Kidney glomerular epithelial cell (primary cell): ENCODE data around the gene C1orf50.
"Not testable (repeated sequence)": the region's sequence is repeated elsewhere in the genome, so short reads cannot be mapped to it uniquely, and the experiment has no call there.

Experiments
- DNase-seq: peaks from one replicate; lab custom pipeline; 2025; lab: John Stamatoyannopoulos, UW

C1orf50 gene

GRCh38 chr1:42739753-42740700, 27.0 kb upstream of the C1orf50 start, which contains the start of gene CLDN19:
Gene CLDN19 (minus strand): TSS chr1:42740236. CDS start chr1:42740063, 173 bp downstream.
- DNase-seq = no peak

- DNase-seq = no peak
Observed at GRCh38 chr1:42740851-42741580, 26.0 kb upstream of the C1orf50 start.

GRCh38 chr1:42741706-42742105, 25.3 kb upstream of the C1orf50 start:
- no peak for DNase-seq

- DNase-seq = no peak
Observed at GRCh38 chr1:42742141-42742540, 24.9 kb upstream of the C1orf50 start.

- DNase-seq = no peak
Observed at GRCh38 chr1:42742617-42743316, 24.3 kb upstream of the C1orf50 start.

- DNase-seq = no peak
Observed at GRCh38 chr1:42743317-42744147, 23.5 kb upstream of the C1orf50 start.

GRCh38 chr1:42744148-42744413, 23.0 kb upstream of the C1orf50 start:
- DNase-seq = no peak

- no peak for DNase-seq
Observed at GRCh38 chr1:42745851-42746250, 21.2 kb upstream of the C1orf50 start.

- DNase-seq = no peak
Observed at GRCh38 chr1:42746436-42747105, 20.5 kb upstream of the C1orf50 start.

GRCh38 chr1:42747125-42747524, 19.9 kb upstream of the C1orf50 start:
- DNase-seq = no peak

GRCh38 chr1:42748021-42748420, 19.0 kb upstream of the C1orf50 start:
- DNase-seq = no peak

GRCh38 chr1:42748461-42749410, 18.3 kb upstream of the C1orf50 start:
- DNase-seq = no peak

- DNase-seq = no peak
Observed at GRCh38 chr1:42750041-42750440, 17.0 kb upstream of the C1orf50 start.

GRCh38 chr1:42751511-42752070, 15.5 kb upstream of the C1orf50 start:
- not testable (repeated sequence) for DNase-seq

GRCh38 chr1:42752284-42752683, 14.8 kb upstream of the C1orf50 start:
- DNase-seq = no peak

GRCh38 chr1:42753070-42753469, 14.0 kb upstream of the C1orf50 start:
- no peak for DNase-seq

- DNase-seq = peak; percentile 61
Observed at GRCh38 chr1:42756956-42757891, 9.8 kb upstream of the C1orf50 start.

GRCh38 chr1:42757892-42758275, 9.2 kb upstream of the C1orf50 start:
- no peak for DNase-seq

- no peak for DNase-seq
Observed at GRCh38 chr1:42758641-42759040, 8.4 kb upstream of the C1orf50 start.
